Measurements from ENCODE around the gene CD247.

DNA sequence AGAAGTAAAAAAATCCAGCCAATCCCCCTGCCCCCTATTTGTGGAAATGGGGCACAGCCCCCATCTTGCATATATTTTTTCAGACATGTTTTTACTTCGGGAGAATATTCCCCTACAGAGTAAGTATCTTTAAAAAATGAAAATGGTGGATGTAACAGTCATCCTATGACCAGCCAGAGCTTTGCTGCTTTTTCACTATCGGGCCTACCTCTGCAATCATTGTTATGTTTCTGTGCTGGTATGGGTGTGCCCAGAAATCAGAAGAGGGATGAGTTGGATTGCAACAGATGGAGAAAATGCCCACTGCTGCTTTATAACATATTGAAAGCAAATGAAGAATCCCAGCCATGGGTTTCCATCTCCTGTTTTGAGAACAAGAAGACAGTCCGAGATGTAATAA is 2.9 kb downstream of the CD247 start:
- TF ChIP-seq TAF1 (IDR thresholded peaks at IDR 0.05; ENCODE audit: low read depth, low read length) (no peak), POU2F2 (IDR thresholded peaks at IDR 0.05; ENCODE audit: low read depth, low read length) (no peak), POLR2A (IDR thresholded peaks at IDR 0.05; ENCODE audit: low read depth, low read length) (no peak), POLR2AphosphoS5 (IDR thresholded peaks at IDR 0.05; ENCODE audit: low read depth, low read length) (no peak), SPI1 (IDR thresholded peaks at IDR 0.05; ENCODE audit: low read depth, low read length) (no peak), PAX5 (IDR thresholded peaks at IDR 0.05; ENCODE audit: insufficient read depth, low read length, severe bottlenecking) (no peak)

Measured in GM12891 (cell line).